ENCODE data around the gene HSBP1L1.
"Not testable (repeated sequence)": the region's sequence is repeated elsewhere in the genome, so short reads cannot be mapped to it uniquely, and the experiment has no call there.

Gene HSBP1L1

GRCh38 chr18:79945118-79946042, 19.1 kb upstream of the HSBP1L1 start:
- DNase-seq = no peak

- DNase-seq = no peak
Measured at GRCh38 chr18:79947054-79947755, 17.2 kb upstream of the HSBP1L1 start.

GRCh38 chr18:79947881-79948610, 16.4 kb upstream of the HSBP1L1 start:
- DNase-seq = no peak

DNA sequence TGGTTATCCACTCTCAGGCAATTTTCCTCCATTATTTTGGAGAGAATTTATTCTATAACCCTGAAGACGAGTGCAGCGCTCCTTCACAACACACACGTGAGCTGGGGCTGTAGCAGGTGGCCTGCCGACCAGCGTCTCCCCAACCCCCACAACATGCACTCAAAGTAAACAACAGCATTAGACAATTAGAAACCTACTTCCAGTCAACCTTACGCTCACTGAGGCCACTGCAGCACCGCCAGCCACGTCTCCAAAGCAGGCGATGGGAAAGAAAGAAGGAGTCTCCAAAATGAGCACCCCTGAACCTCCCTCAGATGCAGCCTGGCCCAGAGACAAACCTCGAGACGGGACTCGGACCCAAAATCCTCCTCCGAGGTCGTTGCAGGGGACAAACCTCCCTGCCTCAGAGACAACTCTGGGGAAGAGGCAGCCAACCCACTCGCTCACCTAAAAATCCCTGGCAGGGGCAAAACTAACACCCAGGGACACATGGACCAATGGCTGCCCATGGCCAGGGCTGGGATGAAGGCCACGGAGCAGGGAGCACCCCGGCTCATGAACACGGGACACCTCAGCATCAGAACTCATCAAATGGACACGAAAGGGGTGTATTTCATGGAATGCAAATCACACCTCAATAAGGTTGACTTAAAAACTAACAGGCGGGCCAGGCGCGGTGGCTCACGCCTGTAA, 15.6 kb upstream of the HSBP1L1 start:
- DNase-seq = no peak

DNA sequence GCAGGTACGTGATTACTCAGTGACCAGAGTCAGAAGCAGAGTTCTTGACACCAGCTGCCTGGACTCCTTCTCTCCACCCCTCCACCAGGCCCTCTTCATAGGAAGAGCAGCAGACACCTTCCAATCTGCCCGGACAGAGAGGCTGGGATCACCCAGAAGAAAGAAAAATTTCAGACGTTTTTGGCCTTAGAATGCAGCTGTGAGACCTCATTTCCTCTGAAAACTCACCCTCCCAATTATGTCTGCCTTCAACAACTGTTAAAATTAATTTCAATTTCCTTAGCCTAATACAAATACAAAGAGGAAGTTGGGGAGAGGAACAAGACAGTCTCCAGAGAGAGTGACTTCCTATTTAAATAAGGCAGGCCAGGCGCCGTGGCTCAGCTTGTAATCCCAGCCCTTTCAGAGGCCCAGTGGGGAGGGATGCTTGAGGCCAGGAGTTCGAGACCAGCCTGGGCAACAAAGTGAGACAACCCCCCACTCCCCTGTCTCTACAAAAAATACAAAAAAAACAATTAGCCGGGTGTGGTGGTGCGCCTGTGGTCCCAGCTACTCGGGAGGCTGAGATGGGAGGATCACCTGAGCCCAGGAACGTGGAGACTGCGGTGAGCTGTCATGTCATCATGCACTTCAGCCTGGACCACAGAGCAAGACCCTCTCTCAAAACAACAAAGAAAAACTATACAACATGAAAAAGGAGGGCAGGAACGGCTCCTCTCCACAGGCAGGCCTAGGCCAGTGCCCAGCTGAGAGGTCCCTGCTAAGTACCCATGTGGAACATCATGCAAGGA, 14.6 kb upstream of the HSBP1L1 start:
- no peak for DNase-seq

GRCh38 chr18:79950515-79951341, 13.7 kb upstream of the HSBP1L1 start:
- DNase-seq = no peak

GRCh38 chr18:79951545-79952455, 12.6 kb upstream of the HSBP1L1 start, which contains the start of gene SLC66A2:
Gene SLC66A2 (minus strand): TSS chr18:79951653. CDS start chr18:79950926, 727 bp downstream.
- peak; percentile 42 for DNase-seq

GRCh38 chr18:79952456-79952995, 11.9 kb upstream of the HSBP1L1 start:
- no peak for DNase-seq

DNA sequence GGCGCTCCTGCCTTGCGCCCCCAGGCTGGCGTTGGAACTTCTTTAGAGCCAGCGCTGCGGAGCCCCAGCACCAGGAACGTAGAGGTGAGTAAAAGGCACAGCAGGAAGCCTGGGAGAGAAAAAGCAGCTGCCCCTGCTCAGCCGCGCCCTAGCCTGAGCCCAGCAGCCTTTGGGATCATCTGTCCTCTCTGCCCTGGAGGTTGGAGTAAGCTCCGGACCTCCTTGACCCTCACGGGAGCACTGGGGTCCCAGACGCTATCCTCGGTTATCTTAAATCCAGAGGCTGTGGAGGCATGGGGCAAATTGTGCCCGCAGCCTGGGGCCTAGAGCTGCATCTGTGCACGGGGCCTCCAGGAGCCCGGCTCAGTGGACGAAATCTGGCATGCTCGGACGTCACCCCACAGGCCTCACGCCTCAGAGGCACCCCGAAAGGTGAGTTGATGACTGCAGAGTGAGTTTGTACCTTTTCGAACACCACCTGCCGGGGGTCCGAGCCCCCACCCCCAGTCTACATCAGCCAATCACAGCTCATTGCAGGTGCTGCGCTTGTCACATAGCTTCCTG, 11.4 kb upstream of the HSBP1L1 start:
- DNase-seq = no peak

DNA sequence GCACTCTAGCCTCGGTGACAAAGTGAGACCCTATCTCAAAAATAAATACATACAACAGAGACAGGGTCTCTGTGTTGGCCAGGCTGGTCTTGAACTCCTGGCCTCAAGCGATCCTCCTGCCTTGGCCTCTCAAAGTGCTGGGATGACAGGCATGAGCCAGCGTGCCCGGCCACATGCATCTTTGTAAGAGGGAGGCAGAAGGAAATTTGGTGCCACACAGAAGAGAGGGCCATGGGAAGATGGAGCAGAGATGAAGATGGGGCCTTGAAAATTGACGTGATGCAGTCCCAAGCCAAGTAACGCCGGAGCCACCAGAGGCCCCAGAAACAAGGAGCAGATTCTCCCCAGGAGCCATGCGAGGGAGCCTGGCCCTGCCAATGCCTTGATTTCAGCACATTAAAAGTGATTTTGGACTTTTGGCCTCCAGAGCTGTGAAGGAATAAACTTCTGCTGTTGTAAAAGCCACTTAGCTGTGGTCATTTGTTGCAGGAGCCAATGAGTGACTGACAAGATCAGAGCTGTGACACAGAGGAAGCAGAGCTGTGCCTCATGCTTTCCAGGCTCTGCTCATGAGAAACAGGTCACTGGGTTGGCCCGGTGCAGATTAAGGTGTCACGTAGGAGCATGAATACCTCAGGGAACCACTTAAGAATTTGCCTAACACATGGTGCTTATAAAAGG, 10.3 kb upstream of the HSBP1L1 start:
- no peak for DNase-seq

DNA sequence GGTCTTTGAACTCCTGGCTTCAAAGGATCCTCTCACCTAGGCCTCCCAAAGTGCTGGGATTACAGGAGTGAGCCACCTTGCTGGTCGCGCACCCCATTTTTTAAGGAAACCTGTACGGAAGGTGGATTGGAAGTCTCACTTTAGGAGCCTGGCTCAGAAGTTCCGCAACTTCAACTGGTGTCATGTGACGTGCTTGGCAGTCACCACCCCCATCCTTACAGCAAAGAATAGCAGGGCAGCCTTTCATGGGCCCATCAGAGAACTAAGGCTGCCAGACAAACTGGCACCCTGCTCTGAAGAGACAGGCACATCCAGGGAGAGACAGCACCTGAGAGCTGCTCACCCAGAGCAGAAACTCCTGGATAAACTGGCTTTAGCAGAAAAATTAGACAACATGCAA, 9.7 kb upstream of the HSBP1L1 start:
- DNase-seq = no peak

GRCh38 chr18:79955302-79956075, 9.0 kb upstream of the HSBP1L1 start:
- DNase-seq = no peak

- DNase-seq = no peak
Measured at GRCh38 chr18:79956276-79956675, 8.2 kb upstream of the HSBP1L1 start.

GRCh38 chr18:79958981-79959380, 5.5 kb upstream of the HSBP1L1 start:
- no peak for DNase-seq

DNA sequence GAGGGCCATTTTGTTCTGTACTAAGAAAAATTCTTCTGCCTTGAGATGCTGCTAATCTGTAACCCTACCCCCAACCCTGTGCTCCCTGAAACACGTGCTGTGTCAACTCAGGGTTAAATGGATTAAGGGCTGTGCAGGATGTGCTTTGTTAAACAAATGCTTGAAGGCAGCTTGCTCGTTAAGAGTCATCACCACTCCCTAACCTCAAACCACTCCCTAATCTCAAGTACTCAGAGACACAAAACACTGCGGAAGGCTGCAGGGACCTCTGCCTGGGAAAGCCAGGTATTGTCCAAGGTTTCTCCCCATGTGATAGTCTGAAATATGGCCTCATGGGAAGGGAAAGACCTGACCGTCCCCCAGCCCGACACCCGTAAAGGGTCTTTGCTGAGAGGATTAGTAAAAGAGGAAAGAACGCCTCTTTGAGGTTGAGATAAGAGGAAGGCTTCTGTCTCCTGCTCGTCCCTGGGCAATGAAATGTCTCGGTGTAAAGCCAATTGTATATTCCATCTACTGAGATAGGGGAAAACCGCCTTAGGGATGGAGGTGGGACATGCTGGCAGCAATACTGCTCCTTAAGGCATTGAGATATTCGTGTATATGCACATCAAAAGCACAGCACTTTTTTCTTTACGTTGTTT, 4.2 kb upstream of the HSBP1L1 start:
- DNase-seq = not testable (repeated sequence)

- no peak for DNase-seq
Measured at GRCh38 chr18:79960921-79961526, 3.4 kb upstream of the HSBP1L1 start.
